Neural cell (in vitro differentiated cells): Measurements from ENCODE around the gene NTRK2. TPM values are rescaled to one million over a fixed set of nuclear protein-coding genes. Genes with fewer than 3 reads are reported as not detected.

Experiments
- H2AFZ ChIP-seq: fragments of 200-600, 300-800 bp; sonication (generic), shearing (Covaris generic); 2 replicates; pipeline ENCODE4 v1.6.0; 2014; ENCODE audit warnings: low read depth, mild to moderate bottlenecking, antibody characterized with exemption, low read length, moderate library complexity
- H3F3A ChIP-seq: fragments of 200-600 bp; shearing (Covaris generic); 2 replicates; pipeline ENCODE4 v1.6.1; 2016; ENCODE audit warnings: mild to moderate bottlenecking, moderate library complexity, mixed read lengths, antibody characterized with exemption, low read length; ENCODE audit not compliant: insufficient read depth, poor library complexity, severe bottlenecking
- H3K27ac ChIP-seq: fragments of 200-600, 300-800 bp; sonication (generic), shearing (Covaris generic); 2 replicates; pipeline ENCODE4 v1.5.1; 2014; ENCODE audit warnings: mild to moderate bottlenecking, low read length, moderate library complexity
- H3K27me3 ChIP-seq: fragments of 300-800, 200-600 bp; sonication (generic), shearing (Covaris generic); 2 replicates; pipeline ENCODE4 v1.6.0; 2014; ENCODE audit warnings: mild to moderate bottlenecking, low read depth, low read length, moderate library complexity; ENCODE audit not compliant: insufficient read depth
- H3K36me3 ChIP-seq: fragments of 300-800, 200-600 bp; sonication (generic), shearing (Covaris generic); 2 replicates; pipeline ENCODE4 v1.5.1; 2014; ENCODE audit warnings: mild to moderate bottlenecking, antibody characterized with exemption, low read length, moderate library complexity; ENCODE audit not compliant: insufficient read depth
- H3K4me2 ChIP-seq: fragments of 300-800, 200-600 bp; sonication (generic), shearing (Covaris generic); 2 replicates; pipeline ENCODE4 v1.6.0; 2014; ENCODE audit warnings: mild to moderate bottlenecking, low read length
- H3K4me3 ChIP-seq: fragments of 300-800, 200-600 bp; sonication (generic), shearing (Covaris generic); 2 replicates; pipeline ENCODE4 v1.5.1; 2014; ENCODE audit warnings: mild to moderate bottlenecking, low read length, moderate library complexity
- H3K79me2 ChIP-seq: fragments of 200-600 bp; shearing (Covaris generic); replicated peaks from 2 replicates; pipeline ENCODE4 v1.6.0; 2014; ENCODE audit warnings: mild to moderate bottlenecking, low read length, moderate library complexity; ENCODE audit not compliant: insufficient read depth
- H3K9ac ChIP-seq: fragments of 300-800, 200-600 bp; sonication (generic), shearing (Covaris generic); 2 replicates; pipeline ENCODE4 v1.6.1; 2016; ENCODE audit warnings: mild to moderate bottlenecking, low read length, mixed read lengths
- H3K9me2 ChIP-seq: fragments of 200-600 bp; shearing (Covaris generic); 2 replicates; pipeline ENCODE4 v1.6.1; 2016; ENCODE audit warnings: mild to moderate bottlenecking, low read length, mixed read lengths; ENCODE audit not compliant: insufficient read depth
- H3K9me3 ChIP-seq: fragments of 200-600, 300-800 bp; sonication (generic), shearing (Covaris generic); 2 replicates; pipeline ENCODE4 v1.6.1; 2016; ENCODE audit warnings: mild to moderate bottlenecking, mixed run types, low read length, moderate library complexity, mixed read lengths
- H4K20me1 ChIP-seq: fragments of 200-600 bp; shearing (Covaris generic); 2 replicates; pipeline ENCODE4 v1.6.1; 2016; ENCODE audit warnings: mild to moderate bottlenecking, mixed run types; ENCODE audit not compliant: insufficient read depth
- EP300 ChIP-seq: fragments of 450-650 bp; conservative IDR thresholded peaks from 2 replicates; pipeline ENCODE4 v1.6.1; 2014; ENCODE audit warnings: antibody characterized with exemption, mild to moderate bottlenecking, moderate library complexity; ENCODE audit not compliant: poor library complexity, severe bottlenecking
- EZH2 ChIP-seq: fragments of 200-600, 300-800 bp; shearing (Covaris generic), sonication (generic); IDR thresholded peaks from 2 replicates; pipeline ENCODE4 v1.6.1; 2014; ENCODE audit warnings: antibody characterized with exemption, low read length, borderline replicate concordance, mild to moderate bottlenecking; ENCODE audit not compliant: insufficient read depth, poor library complexity, severe bottlenecking
- MXI1 ChIP-seq: fragments of 450-650 bp; conservative IDR thresholded peaks from 2 replicates; pipeline ENCODE4 v1.6.1; 2014; ENCODE audit warnings: antibody characterized with exemption, mild to moderate bottlenecking; ENCODE audit not compliant: poor library complexity, severe bottlenecking
- POLR2AphosphoS5 ChIP-seq: IDR thresholded peaks from 2 replicates; pipeline ENCODE4 v1.6.1; 2012
- RAD21 ChIP-seq: fragments of 450-650 bp; conservative IDR thresholded peaks from 2 replicates; pipeline ENCODE4 v1.6.1; 2014; ENCODE audit warnings: antibody characterized with exemption, mild to moderate bottlenecking, moderate library complexity
- SMC3 ChIP-seq: fragments of 450-650 bp; conservative IDR thresholded peaks from 2 replicates; pipeline ENCODE4 v1.6.1; 2014; ENCODE audit warnings: antibody characterized with exemption, mild to moderate bottlenecking, moderate library complexity; ENCODE audit not compliant: poor library complexity
- TAF1 ChIP-seq: IDR thresholded peaks from 2 replicates; pipeline ENCODE4 v1.6.1; 2012; ENCODE audit warnings: low read depth
- polyA plus RNA-seq: library from polyadenylated mRNA; depleted of rRNA; stranded (reverse); fragments of >200 nt; gene quantifications from 2 replicates; pipeline ENCODE4 v1.2.3, GENCODE V29; 2014
- TF ChIP-seq, protein P1 (sequence below): IDR thresholded peaks from 2 replicates; pipeline ENCODE4 v1.6.1; 2012; ENCODE audit warnings: borderline replicate concordance
- TF ChIP-seq, protein P2 (sequence below): fragments of 450-650 bp; IDR thresholded peaks from 2 replicates; pipeline ENCODE4 v1.5.1; 2014; ENCODE audit warnings: antibody characterized with exemption, mild to moderate bottlenecking, moderate library complexity; ENCODE audit not compliant: poor library complexity, severe bottlenecking

Gene NTRK2
- polyA plus RNA-seq, 1 donor from 2014 or later, result 14.2 TPM

GRCh38 chr9:84996716-84997115 is 327.2 kb downstream of the NTRK2 start (continued):
- TF ChIP-seq TAF1, result no peak

DNA sequence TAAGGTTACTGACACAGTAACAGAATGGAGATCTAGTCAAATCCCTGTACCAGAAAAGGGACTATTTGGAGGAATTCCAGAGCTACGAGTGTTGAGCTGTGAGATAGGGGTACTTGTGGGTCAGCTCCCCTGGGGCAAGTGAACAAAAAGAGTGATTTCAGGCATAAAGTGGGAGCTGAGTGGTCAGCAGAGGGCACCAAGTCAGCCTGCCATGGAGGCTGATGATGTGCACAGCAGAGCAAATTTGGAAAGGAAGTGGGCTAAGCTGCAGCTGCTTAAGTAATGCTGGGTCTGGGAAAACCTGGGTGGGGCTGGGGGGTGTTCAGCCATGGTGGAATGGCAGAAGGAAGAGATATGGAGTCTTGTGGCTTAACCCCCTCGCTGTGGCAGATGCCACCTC is 327.9 kb downstream of the NTRK2 start:
- Histone ChIP-seq H3K79me2 (no peaks in the 10 kb centered on the region), H2AFZ (no peak overlapping the region), H3K4me3 (no peak overlapping the region), H3K4me2 (no peak overlapping the region), H3K9ac (no peak overlapping the region), H3K36me3 (no peaks in the 10 kb centered on the region), H4K20me1 (no peaks in the 10 kb centered on the region), H3K9me2 (no peaks in the 10 kb centered on the region), H3K27me3 (no peaks in the 10 kb centered on the region), H3F3A (no peaks in the 10 kb centered on the region), H3K27ac (no peak overlapping the region), H3K9me3 (peaks cover 14% of the 10 kb centered on the region)
- TF ChIP-seq POLR2AphosphoS5 (no peak), SMC3 (no peak), EP300 (no peak), TAF1 (no peak), RAD21 (no peak), MXI1 (no peak)
- TF ChIP-seq, protein P1, sequence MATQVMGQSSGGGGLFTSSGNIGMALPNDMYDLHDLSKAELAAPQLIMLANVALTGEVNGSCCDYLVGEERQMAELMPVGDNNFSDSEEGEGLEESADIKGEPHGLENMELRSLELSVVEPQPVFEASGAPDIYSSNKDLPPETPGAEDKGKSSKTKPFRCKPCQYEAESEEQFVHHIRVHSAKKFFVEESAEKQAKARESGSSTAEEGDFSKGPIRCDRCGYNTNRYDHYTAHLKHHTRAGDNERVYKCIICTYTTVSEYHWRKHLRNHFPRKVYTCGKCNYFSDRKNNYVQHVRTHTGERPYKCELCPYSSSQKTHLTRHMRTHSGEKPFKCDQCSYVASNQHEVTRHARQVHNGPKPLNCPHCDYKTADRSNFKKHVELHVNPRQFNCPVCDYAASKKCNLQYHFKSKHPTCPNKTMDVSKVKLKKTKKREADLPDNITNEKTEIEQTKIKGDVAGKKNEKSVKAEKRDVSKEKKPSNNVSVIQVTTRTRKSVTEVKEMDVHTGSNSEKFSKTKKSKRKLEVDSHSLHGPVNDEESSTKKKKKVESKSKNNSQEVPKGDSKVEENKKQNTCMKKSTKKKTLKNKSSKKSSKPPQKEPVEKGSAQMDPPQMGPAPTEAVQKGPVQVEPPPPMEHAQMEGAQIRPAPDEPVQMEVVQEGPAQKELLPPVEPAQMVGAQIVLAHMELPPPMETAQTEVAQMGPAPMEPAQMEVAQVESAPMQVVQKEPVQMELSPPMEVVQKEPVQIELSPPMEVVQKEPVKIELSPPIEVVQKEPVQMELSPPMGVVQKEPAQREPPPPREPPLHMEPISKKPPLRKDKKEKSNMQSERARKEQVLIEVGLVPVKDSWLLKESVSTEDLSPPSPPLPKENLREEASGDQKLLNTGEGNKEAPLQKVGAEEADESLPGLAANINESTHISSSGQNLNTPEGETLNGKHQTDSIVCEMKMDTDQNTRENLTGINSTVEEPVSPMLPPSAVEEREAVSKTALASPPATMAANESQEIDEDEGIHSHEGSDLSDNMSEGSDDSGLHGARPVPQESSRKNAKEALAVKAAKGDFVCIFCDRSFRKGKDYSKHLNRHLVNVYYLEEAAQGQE, result no peak

GRCh38 chr9:84998639-84999038 is 329.1 kb downstream of the NTRK2 start:
- Histone ChIP-seq H4K20me1 (no peaks in the 10 kb centered on the region), H3K9ac (no peak overlapping the region), H3K9me3 (peaks cover 14% of the 10 kb centered on the region), H3K4me2 (no peak overlapping the region), H3K27ac (no peak overlapping the region), H3K79me2 (no peaks in the 10 kb centered on the region), H3K9me2 (no peaks in the 10 kb centered on the region), H3K4me3 (no peak overlapping the region), H3K27me3 (no peaks in the 10 kb centered on the region), H3K36me3 (no peaks in the 10 kb centered on the region), H3F3A (no peaks in the 10 kb centered on the region), H2AFZ (no peak overlapping the region)
- TF ChIP-seq SMC3, result no peak
- TF ChIP-seq RAD21, result no peak
- no peak for TF ChIP-seq MXI1
- no peak for TF ChIP-seq EZH2
- no peak for TF ChIP-seq EP300
- TF ChIP-seq, protein P2, sequence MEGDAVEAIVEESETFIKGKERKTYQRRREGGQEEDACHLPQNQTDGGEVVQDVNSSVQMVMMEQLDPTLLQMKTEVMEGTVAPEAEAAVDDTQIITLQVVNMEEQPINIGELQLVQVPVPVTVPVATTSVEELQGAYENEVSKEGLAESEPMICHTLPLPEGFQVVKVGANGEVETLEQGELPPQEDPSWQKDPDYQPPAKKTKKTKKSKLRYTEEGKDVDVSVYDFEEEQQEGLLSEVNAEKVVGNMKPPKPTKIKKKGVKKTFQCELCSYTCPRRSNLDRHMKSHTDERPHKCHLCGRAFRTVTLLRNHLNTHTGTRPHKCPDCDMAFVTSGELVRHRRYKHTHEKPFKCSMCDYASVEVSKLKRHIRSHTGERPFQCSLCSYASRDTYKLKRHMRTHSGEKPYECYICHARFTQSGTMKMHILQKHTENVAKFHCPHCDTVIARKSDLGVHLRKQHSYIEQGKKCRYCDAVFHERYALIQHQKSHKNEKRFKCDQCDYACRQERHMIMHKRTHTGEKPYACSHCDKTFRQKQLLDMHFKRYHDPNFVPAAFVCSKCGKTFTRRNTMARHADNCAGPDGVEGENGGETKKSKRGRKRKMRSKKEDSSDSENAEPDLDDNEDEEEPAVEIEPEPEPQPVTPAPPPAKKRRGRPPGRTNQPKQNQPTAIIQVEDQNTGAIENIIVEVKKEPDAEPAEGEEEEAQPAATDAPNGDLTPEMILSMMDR, result no peak
- TF ChIP-seq POLR2AphosphoS5, result no peak
- no peak for TF ChIP-seq TAF1
- TF ChIP-seq, protein P1, result no peak
